G401 (cell line): ENCODE measurements around the gene WDFY4. TPM values are rescaled to one million over a fixed set of nuclear protein-coding genes. Genes with fewer than 3 reads are reported as not detected.
A peak's percentile ranks its signal among the peaks of the same experiment; 100 is the strongest.

ENCODE experiments used
- DNase-seq: peaks from one replicate; pipeline ENCODE4 v3.0.0-alpha.2; 2015; ENCODE audit warnings: low spot score
- in situ Hi-C: cut with HindIII; loops from 2 replicates; pipeline ENCODE4 v1.10.0; 2016; ENCODE audit warnings: low sequenced_read_pairs, mixed read lengths
- total RNA-seq: library from RNA; depleted of rRNA; stranded (reverse); fragments of >200 nt; shearing (Covaris generic); gene quantifications from 2 replicates; pipeline ENCODE4 v1.2.3, GENCODE V29; 2014

The WDFY4 gene
- total RNA-seq, 1 experiment from 2014 or later = not detected

DNA sequence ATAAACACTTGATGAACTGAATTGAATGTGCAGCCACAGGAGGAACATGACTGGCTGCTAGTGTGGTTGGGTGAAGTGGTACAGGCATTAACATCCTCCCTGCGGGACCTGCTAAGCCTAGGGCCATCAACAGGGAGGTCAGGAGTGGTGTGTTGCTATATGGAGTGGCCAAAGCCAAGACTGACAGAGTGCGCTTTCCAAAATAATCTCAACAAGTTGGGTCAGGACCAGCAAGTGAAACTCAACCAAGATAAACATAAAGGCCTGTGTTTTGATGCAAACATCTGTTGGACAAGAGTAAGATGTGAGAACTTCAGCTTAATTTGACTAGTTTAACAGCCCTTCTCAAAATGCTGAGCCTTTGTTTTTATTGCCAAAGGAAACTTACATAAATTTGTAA, 97.7 kb downstream of the WDFY4 start:
- no peak for DNase-seq
- in situ Hi-C loops = no loop called here

DNA sequence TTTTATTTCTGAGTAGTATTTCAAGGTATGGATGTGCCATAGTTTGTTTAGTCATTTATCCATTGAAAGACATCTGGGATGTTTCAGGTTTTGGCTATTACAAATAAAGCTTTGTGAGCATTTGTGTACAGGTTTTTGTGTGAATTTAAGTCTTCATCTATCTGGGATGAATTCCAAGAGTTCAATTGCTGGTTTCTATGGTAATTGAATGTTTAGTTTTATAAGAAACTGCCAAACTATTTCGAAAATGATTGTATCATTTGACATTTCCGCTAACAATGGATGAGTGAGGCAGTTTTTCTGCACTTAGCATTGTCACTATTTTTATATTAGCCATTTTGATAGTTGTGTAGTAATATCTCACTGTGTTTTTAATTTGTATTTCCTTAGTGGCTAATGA, 99.4 kb downstream of the WDFY4 start:
- no peak for DNase-seq
- in situ Hi-C loops = no loop called here

DNA sequence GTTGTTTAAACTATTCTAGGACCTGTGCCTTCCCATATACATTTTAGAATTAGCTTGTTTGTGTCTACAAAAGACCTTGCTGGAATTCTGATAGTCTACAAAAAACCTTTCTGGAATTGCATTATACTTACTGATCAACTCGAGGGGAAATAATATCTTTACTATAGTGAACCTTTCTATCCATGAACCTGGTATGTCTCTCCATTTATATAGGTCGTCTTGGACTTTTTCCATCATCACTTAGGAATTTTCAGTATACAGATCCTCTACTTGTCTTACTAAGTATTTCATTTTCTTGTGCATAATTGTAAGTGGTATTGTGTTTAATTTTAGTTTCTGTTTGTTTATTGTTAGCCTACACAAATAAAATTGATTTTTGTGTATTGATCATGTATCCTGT, 101.1 kb downstream of the WDFY4 start:
- DNase-seq = no peak
- in situ Hi-C loops = no loop called here

DNA sequence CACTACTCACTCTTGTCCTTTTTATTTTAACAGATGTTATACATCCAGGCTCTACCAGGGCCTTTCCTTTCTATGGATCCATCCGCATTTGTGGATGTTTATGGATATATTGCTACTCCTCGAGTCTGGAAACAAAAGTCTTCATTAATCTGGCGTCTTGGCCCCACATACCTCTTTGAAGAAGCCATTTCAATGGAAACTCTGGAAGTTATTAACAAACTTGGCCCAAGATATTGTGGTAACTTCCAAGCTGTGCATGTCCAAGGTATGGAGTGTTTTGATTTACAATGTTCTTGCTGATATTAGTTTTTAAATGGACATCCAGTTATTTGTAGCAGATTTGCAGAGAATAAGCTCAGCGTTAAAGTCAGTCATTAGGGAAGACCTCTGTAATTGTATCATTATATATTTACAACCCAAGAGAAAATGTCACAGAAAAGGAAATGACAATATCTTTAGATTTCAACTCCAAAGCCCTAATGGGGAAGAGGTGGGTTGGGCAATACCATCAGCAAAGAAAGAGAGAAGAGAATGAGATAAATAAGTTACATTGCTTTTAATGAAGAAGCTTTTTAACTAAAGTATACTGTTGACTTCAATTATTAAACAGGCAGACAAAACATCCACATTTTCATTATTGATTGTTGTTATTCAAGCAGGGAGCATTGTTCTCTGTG, 102.1 kb downstream of the WDFY4 start:
- in situ Hi-C loops = no loop called here
- no peak for DNase-seq

DNA sequence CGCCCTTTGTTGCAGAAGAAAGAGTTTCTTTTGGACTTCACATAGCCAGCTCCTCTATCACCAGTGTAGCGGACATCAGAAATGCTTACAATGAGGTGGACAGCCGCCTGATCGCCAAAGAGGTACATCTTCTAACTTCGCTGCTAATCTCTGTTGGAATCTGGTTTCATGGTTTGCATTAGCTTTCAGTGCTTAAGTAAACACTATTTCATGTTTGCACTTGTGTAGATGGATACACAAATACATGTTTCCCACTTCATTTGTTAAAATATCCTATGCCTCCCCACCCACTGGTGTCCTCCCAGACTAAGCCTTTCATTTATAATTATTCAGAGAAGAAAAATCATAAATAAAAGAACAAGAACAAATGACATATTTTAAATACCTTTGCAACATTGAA, 103.9 kb downstream of the WDFY4 start:
- DNase-seq = no peak
- in situ Hi-C loops = no loop called here

DNA sequence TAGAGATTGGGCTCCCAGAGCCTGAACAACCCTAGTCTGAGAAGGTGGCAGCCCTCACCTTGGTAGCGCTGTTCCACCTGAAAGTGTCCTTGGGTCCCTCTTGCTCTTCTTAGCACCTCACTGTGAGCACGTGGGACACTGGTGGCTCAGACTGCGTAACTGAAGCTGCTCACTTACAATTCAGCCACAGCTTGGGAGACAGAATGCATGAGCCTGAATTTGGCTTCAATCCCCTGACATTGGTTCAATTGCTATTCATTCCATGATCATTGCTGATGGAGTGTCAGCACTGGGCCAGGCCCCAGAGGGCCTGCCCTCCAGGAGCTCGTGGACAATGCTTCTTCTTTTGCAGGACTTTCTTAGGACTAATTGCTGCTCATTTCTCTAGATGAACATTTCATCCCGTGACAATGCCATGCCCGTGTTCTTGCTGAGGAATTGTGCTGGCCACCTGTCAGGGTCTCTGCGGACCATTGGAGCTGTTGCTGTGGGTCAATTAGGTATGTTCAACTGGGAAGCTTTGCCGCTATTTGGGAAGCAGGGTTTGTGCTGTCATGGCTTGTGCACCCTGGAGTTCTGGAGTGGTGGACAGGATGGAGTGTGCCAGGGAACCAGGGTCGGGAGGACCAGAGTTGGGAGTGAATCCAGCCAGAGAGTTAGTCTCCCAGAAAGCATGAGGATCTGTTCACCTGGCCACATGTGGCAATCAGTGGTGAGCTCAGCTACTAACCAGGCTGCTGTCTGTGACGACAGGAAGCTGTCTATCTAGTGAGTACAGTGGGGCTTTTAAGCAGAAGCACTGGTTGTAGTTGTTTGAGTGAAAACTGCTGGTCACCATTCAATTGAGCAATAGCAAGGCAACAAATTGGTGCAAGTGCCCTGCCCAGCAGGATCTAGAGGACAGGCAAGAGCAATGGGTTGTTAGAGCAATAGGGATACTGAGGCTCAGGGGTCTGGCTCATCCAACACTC, 105.1 kb downstream of the WDFY4 start:
- in situ Hi-C loops = no loop called here
- DNase-seq = no peak

DNA sequence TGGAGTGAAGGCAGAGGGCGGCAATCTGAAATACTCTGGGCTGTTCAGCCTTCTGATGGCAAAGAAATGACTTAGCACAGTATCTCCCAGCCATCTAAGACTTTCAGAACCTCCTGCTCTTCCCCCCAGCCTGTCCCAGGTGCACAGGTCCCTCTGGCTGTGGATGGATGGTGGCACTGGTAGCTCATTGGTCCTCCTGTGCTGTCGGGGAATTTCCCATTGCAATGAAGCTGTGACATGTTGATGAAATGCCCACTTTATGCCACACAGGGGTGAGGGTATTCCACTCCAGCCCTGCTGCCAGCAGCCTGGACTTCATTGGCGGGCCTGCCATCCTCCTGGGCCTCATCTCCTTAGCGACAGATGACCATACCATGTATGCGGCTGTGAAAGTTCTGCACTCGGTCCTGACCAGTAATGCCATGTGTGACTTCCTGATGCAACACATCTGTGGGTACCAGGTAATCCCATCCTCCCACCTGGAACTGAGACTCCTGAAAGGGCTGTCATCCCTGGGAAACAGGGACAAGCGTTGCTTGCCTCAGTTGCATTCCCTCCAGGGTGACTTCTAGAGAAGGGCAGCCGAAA, 105.9 kb downstream of the WDFY4 start:
- in situ Hi-C loops = no loop called here
- no peak for DNase-seq

DNA sequence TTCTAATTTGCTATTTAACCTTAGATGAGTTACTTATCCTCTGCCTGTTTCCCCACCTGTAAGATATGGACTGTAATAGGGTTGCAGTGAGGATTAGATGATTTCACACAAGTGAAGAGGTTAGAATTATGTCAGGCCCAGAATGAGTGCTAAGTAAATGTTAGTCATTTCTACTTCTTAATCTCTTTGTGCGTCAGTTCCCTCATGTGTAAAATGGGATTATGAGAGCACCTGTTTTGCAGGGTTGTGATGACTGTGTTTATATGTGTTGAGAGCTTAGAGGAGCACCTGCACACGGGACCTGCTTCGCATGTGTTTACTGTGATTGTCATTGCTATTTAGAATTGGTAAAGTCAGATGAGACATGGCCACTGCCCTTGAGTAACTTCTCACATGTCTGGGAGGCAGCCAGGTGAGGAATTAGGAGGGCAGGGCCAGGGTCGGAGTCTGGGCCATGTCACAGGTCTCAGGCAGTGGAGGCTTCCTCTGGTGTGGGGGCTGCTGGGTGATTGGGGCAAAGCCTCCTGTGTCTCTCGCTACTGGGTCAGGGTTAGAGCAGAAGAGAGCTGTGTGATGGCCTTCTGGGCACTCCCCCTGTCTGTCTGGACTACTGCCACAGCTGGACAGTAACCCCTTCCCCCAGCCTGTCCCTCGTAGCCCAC, 106.7 kb downstream of the WDFY4 start:
- in situ Hi-C loops = no loop called here
- peak; percentile 22 for DNase-seq

DNA sequence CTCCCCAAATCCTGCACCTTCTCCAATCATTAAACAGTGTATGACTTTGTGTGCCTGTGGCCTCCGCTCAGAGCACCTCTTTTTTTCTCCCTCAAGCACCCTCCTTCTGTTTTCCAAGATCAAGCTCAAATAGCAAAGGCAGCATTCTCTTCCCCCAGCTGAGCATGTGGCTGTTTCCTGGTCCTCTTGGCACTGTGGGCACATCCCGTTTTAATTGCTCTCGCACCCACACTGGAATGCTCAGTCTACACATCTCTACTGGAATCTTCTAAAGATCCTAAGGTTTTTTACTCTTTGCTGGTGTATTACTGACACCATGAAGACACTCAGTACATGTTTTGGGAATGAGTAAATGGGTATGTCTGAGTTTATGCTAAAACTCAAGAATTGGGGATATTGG, 107.4 kb downstream of the WDFY4 start:
- in situ Hi-C loops = no loop called here
- DNase-seq = no peak

DNA sequence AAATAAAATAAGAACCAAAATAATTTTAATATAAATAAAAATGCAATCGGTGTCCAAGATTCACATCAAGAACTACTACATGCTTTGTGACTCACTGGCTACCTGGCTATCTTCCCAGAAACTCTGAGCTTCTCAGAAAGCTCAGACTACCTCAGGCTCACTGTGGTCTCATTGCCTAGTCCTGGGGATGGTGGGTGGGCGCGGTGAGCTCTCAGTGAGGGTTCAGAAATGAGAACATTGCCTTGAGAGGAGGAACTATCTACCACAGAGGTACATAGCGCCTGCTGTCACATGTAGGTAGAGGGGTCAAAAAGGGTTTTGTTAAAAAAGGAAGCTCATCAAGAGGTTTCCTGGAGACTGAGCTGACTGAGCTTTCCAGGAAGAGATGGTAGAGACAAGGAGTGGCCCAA, 108.0 kb downstream of the WDFY4 start:
- DNase-seq = no peak
- in situ Hi-C loops = no loop called here

DNA sequence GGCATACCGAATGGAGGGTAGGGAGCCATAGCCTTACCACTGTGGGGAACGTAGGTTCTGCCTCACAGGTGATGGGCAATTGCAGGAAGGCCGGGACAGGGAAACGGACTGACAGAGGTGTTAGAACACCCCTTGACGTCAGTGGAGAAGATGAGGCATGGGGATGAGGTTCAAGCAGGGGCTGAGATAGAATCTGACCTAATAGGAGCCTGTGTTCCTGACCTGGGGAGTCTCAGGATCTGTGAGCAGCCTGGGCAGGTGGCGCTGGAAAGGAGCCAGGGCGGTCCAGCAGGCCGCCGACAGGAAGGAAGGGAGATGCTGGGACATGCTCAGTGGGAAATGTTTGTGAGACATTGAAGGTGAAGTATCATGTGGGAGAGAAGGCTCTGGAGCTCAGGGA, 109.4 kb downstream of the WDFY4 start:
- no peak for DNase-seq
- in situ Hi-C loops = no loop called here

DNA sequence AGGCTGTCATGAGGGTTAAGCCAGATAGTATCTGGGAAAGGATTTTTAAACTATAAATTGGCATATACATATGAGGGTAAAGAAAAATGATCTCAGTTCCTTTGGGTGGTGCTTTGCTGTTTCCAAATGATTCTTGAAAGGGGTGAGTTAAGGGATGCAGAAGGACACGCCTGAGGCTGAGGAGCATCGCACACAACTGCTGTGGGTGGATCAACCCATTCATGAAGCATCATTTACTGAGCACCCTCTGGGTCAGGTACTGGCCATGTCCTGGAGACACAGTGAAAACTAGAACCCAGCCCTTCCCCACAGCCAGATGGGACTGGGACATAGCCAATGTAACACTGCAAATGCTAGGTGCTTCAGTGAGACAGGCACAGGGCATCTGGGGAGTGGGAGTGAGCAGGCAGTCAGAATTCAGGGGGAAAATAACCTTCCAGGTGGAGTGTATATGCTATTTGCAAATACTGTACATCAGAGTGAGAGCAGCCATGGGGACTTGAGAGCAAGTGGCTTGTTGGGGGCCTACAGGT, 112.1 kb downstream of the WDFY4 start:
- in situ Hi-C loops = no loop called here
- DNase-seq = no peak

DNA sequence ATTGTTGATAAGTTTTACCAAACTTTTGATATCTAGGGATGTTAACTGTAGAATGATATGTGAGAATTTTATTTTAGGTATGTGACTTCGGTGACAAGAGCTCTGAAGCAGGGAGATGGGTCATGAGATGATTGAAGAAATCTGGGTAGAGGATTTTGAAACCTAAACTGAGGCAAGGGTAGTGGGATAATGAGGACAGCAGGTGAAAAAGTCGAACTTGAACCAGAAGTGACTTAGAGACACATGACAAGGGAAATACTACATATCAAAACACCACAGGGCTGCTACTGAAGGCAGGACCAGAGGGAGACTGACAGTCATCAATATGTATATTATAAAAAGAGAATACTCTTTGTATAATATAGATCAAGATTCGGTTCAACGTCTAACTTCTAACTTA, 113.2 kb downstream of the WDFY4 start:
- in situ Hi-C loops = no loop called here
- DNase-seq = no peak

DNA sequence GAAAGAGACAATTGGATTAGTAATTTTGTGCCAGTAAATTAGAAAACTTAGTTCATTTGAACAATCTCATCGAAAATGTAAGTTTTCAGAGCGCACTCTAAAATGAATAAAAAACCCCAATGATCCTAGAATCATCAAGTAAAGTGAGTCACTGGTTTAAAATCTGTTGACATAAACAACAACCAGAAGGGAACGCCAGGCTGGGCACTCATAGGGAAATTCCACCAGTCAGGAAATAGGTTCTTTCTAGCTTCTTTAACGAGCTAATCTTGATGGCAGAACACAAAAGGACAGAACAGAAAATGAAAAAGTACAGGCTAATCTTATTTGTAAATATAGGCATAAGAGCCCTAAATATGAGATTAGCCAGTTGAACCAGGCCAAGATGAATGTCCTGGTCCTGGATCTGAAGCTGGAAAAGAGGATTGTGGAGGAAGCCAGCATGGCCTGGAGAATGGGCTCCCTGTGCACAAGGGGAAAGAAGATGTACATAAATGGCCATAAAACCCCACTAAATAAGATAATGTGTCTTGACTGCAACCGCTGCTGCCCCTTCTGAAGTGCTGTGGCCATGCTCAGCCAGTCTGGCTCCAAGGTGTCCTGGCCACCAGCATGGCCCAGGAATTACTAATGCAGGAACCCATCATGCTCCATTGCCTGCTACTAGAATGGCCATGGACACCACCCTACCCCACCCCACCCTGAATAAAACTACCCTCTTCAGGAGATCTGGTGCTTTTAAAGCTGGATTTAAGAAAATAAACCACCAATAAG, 114.0 kb downstream of the WDFY4 start:
- no peak for DNase-seq
- in situ Hi-C loops = no loop called here

DNA sequence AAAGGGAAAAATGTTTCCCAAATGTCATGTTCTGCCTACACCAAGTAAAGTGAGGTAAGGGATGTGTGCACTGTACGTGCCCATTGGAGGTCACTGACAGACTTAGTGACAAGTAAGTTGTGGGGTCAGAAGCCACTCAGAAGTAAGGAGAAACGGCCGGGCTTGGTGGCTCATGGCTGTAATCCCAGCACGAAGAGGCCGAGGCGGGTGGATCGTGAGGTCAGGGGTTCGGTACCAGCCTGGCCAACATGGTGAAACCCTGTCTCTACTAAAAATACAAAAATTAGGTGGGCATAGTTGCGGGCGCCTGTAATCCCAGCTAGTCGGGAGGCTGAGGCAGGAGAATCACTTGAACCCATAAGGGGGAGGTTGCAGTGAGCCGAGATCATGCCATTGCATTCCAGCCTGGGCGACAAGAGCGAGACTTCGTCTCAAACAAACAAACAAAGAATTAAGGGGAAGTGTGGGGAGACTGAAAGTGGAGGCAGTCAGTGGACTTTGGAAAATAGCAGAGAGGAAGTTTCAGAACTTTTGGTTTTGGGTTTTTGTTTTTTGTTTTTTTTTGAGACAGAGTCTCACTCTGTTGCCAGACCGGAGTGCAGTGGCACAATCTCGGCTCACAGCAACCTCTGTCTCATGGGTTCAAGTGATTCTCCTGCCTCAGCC, 114.8 kb downstream of the WDFY4 start:
- no peak for DNase-seq
- in situ Hi-C loops = no loop called here

DNA sequence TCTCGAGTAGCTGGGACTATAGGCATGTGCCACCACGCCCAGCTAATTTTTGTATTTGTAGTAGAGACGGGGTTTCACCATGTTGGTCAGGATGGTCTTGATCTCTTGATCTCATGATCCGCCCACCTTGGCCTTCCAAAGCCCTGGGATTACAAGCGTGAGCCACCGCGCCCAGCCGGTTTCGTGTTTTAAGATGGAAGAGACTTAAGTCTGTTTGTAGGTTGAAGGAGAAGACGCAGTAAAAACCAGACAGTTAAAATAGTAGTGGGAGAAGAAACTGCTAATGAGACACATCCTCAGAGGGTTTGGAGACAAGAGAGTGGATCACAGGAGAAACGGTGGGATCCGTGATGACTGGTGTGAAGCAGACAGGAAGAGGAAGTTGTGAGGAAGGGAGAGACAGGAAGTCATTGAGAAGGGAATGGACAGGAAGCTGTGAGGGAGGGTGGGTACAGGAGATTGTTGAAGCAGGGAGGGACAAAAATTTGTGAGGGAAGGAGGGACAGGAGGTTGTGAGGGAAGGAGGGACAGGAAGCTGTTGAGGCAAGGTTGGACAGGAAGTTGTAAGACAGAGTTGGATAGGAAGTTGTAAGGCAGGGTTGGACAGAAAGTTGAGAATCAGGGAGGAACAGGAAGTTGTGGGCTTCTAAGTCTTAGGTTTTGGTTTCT, 115.5 kb downstream of the WDFY4 start:
- DNase-seq = no peak
- in situ Hi-C loops = no loop called here

DNA sequence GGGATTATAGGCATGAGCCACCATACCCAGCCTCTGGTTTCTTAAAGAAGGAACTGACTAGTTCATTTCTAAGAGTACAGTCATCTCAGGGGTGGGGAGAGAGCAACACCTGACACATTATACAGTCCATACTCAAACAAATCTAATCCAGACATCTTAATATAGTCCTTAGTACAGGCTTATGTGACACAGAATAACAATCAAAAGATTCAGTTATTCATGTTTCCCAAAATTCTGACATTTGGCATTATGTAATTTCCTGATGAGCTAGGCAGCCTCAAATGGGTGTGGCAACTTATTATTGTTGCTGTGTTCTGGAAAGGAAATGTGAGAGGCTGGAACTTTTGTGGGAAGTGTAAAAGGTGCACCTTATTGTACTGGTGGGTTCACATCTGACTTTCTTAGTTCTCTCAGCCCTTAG, 116.3 kb downstream of the WDFY4 start:
- in situ Hi-C loops = no loop called here
- DNase-seq = no peak

DNA sequence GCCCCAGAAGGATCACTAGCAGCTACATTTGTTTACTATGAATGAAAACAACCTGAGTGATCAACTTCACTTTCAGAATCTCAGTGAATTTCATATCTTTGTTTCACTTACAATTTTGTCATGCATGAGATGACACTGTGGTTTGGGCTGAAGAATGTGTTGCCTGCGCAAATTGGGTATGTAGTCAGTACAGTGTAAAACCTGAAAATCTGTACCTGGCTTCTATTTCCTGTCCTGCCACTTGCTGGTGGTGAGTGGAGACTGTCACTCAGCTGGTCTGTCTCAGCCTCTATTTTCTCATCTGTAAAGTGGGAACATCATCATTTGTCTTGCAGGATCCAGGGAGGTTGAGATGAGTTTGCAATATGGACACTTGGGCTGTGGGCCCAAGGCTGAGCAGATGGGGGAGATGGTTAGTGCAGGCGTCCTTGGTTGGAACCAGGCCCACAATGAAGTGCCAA, 118.0 kb downstream of the WDFY4 start:
- in situ Hi-C loops = no loop called here
- no peak for DNase-seq
